GM19099 (cell line): Measurements from ENCODE around the gene PALM2AKAP2.

Experiments
- POLR2A ChIP-seq: IDR thresholded peaks from 3 replicates; pipeline ENCODE4 v1.6.1; 2011; ENCODE audit warnings: low read depth; ENCODE audit not compliant: insufficient read length; ENCODE audit errors: extremely low read depth

The PALM2AKAP2 gene

DNA sequence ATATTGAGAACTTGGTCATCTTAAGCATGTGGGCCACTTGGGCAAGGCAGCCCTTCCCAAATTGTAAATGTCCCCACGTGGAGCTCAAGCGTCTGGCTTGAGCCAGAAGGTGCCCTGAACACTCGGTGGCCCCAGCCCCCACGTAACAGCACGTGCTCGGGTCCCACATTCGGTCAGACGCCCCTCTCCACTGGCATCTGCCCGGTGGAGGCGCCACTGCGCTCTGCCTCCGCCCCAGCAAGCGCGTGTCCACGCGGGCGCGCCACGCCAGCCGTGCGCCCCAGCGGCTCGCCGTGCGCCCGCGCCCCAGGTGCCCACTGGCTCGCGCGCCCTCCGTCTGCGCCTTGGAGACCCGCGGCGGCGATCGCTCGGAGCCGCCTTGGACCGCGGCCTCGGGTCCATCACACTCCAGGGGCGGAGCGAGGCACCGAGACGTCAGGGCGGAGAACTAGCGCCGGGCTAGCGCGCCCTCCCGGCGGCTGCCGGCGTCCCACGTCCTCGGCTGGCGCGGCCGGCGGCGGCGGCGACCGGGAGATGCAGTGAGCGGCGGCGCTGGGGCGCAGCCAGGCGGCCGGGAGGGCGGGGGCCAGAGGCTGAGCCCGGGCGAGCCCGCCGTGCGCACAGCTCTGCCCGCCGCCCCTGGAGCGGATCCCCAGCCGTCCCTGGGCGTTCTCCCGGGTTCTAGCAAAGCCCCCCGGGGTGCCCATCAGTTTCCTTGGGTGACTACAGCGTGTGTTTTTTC lies at the start of gene PALM2AKAP2:
Gene PALM2AKAP2 (plus strand): TSS at position 488 of the 742 bp plus-strand sequence. CDS start 291 bp downstream, outside the sequence.
- no peak for TF ChIP-seq POLR2A

DNA sequence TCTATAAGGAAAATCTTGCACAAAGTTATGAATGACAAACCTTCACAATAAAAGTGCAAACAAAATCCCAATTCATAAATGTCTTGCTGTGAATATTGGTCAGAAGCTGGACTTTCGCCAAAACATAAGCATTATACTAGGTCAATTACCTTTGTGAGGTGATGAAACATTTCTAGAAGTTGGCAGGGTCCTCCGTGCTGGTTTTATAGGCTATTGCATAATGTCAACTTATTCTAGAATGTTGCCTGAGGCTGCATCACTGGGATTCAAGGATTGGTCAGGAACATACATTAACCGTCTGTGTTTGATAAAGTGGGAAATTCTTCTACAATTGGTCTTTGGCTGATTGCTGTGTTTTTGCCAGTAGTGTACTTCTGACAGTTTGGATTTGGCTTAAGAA lies 49.8 kb upstream of the PALM2AKAP2 start:
- TF ChIP-seq POLR2A: no peak

DNA sequence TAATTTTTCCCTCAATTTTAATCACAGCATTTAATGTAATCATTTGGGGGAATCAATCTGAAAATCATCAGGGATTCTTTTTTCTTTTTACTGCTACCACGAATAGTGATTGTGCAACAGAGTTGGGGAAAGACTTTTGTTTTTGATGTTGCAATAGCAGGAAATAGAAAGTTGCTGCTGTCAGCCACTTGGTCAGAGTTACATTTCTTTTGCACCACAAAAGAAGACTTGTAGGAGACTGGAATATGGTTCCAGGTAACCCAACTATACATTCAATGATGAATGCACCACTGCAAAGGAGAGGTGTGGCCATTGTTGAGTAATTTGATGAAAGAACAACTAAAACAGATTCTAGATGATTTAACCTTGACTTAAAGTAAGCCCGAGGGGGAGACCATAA lies 46.3 kb upstream of the PALM2AKAP2 start:
- no peak for TF ChIP-seq POLR2A

DNA sequence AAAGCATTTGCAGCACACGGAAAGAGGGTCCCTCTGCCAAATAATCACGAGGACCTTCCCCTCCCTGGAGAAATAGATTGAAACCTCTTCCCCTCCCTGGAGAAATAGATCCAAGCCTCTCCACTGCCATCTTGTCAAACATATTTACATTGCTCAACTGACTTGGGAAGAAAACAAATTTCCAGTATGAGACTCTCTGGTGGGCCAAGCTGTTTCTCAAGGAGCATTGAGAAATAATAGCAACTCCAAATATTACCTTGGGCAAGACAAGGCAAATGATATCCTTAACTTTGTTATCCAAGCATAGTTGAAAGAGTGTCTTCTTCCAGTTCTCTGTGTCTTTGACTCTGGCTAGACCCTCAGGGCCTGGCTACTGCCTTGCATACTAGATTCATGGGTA lies 45.2 kb upstream of the PALM2AKAP2 start:
- no peak for TF ChIP-seq POLR2A

DNA sequence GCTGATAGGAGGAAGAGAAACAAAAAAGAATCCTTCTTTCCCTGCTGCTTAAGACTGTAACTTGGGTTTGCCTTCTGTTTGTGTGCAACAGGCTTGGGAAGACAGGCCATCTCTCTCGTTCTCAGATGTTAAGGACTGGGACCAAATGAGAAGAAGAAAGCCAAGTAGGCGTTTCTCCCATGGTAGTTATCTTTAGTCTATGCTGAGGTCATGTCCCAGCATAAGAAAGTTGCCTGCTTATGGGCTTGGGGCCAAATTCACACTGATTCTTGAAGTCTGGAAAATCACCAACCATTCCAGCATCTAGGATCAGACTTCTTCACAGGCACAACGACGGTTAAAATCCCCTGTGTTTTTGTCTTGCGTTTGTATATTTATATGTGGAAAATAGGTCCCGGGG lies 44.2 kb upstream of the PALM2AKAP2 start:
- TF ChIP-seq POLR2A: no peak

DNA sequence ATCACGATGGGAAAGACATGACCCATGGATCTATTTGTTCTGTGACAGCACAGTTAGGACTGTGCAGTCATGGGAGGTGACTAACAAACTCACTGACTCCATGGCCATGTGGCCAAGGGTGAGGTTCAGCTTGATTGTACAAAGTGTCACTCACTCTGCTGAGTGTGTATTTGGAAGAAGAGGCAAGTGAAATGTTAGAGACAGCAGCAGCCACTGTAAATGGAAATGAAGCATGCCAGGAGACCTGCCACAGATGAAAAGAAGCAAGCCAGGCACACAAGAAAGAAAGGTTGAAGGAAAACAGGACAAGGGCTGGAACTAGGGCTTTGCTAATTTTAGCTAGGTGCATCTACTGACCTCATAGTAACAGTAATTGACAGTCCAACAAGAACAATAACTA lies 42.7 kb upstream of the PALM2AKAP2 start:
- no peak for TF ChIP-seq POLR2A

DNA sequence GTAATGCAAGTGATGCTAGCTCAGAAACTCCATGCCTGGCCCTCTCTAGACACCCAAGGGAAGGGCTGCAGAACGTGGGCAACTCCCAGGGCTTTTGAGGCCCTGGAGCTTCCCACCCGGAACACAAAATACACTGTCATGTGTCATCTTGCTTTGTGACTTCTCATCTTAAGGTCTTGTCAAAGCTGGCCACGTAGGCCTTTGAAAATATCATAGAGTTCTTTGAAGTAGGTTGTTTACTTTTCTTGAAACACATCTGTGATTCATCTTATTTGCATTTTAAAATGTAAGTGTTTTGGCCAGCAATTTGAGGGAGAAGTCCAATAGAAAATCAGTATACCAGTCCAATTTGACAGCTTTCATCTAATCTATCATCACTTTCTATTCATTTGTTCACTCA lies 40.2 kb upstream of the PALM2AKAP2 start:
- TF ChIP-seq POLR2A: no peak

DNA sequence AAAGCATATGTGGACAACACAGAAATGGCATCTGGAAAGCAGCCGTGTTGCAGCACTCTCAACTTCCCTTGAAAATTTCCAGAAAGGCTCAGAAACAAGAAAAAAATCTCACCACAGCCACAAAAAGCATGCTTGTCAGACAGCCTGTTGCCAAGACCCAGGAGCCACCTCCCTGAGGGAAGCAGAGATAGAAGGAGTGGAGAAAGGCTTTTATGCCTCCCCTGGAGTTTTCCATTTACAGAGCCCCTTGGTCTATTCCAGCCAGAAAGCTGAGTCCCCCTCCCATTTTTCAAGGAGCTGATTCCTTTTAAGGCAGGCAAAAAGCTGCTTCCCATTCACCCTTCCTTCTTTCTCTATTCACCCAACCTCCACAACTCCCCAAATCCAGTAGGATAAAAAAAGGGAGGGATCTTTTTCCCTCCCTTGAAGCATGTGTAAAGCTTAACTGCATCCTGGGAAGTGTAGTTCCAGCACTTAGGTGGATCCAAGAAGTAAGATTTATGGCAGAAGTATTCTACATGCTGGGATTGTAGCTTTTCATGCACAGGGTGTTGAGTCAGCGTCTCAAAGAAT lies 37.1 kb upstream of the PALM2AKAP2 start:
- TF ChIP-seq POLR2A: no peak

DNA sequence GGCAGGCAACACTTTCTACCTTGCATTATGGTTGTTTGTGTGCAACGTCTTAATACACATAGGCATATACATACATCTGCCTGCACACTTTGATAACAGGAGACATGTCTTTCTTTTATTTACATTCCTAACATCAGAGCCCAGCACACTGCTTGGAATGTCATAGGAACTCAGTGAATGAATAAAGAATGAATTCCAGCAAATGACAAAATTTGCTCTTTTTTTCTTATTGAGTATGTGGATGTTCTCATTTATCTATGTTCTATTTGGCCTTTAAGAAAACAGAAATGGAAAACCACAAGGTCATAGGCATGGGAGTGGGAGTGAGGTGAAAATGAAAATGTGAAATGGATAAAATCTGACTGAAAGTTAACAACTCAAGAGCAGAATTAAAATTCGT lies 36.3 kb upstream of the PALM2AKAP2 start:
- TF ChIP-seq POLR2A: no peak

DNA sequence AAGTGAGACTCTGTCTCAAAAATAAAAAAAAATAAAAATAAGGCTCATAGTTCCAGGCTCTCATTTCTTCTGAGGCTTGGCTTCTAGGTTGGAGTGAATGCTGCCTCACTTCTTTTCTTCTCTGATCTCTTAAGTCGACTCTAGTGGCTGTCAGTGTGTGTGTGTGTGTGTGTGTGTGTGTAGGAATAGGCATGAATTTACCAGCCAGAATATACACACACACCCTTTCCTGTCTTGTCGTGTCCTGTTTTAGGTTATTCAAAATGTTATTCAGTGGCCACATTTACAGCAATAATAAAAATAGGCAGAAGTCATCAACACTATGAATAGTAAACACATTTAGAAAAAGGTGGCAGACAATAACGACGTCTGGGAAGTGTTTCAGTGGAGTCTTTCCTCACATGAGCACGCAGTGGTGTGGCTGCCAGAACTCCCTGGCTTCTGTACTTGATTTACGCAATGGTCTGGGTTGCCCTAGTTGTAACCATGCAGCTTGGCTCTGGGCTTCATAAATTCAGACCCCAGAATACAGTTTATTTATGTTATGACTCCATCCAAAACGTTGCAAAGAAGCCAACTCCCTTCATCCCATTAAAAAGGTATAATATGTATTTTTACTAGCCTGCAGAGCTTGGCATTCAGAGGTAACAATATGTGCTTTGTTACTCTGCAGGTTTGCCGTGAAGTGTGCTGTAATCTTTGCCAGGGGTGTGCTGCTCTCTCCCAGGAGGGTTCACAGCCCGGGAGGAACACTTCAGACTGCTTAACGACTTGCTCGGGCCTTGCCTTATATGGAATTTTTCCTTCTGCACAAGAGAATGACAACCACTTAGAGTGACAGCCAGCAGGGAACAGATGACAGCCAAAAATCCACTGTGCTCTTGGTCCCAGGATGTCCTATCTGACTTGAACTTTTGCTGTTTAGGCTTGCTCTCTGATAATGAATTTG lies 34.4 kb upstream of the PALM2AKAP2 start:
- no peak for TF ChIP-seq POLR2A

DNA sequence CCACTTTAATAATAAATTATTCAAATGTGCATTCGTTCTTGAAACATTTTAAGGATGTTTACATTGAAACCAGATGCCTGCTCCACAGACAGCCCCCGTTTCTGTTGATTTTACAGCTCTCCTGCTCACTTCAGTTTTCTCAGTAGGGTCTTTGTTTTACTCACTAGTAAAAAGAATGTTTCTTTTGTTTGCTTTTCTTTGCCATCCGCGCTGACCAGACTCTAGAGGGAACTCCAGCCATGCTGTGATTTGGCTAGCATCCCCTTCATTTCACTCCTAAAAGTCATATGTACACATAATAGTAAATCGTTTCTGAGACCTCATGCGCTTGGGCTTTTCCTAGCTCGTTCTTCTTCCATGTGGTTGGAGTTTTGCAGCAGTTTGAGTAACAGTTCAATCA lies 28.7 kb upstream of the PALM2AKAP2 start:
- no peak for TF ChIP-seq POLR2A

DNA sequence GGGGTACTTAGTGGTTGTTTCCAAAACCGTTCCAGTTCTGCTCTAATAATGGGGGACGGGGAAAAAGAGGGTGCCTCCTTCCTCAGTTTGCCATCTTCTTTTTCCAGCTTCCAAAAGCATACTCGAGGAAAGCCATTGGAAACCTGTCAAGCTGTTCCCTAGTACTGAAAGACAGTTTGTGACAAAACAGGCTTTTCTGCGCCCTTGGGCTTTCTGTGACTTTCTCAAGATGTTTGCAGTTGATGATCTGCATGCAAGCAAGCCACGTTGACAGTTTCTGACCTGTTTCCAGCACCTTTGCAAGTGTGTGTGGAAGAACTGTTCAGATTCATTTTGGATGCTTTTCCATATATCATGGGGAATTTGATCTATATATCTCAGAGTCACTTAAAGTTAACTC lies 26.7 kb upstream of the PALM2AKAP2 start:
- TF ChIP-seq POLR2A: no peak

DNA sequence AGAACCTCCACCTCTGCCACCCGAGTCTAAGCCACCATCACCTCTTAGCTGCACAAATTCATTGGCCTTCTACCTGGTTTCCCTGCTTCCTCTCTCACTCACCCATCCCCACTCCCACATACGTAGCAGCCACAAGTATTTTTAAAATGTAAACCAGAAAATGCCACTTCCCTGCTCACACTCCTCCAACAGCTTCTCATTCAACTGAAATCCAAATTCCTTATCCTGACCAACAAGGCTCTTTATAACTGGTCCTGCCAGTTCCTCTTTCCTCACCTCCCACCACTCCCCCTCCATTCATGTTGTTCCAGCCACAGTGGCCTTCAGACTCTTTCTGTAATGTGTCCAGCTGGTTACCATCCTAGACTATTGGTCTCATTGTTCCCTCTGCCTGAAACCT lies 25.0 kb upstream of the PALM2AKAP2 start:
- no peak for TF ChIP-seq POLR2A

DNA sequence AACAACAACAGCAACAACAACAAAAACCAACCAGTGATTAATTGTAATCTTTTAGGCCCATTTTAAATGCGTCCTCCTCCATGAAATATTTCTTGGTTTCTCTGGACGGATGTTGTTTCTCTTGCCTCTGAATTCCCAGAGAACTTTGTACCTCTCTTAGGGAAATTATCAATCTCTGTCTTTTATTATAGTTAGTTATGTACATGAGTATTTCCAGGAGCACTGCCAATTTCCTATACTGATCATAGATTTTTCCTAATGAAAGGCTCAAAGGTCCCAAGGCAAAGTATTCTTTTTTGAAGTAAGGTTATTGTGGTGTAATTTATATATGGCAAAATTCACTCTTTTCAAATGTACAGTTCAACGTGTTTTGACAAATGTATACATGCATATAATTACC lies 20.4 kb upstream of the PALM2AKAP2 start:
- TF ChIP-seq POLR2A: no peak

DNA sequence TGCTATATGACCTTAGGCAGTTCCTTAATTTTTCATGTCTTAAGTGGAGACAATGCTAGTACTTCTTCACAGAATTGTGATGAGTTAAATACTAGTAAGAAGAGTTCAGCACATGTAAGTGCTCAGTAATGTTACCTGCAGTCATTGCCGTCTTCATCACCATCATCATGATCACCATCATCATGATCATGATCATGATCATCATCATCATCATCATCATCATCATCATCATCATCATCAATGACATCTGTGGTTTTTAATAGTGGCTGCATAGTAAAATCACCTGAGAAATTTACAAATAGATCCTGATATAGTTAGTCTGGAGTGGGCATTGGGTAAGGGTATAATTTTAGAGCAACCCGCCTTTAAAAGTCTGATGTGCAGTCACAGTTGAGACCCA lies 14.7 kb upstream of the PALM2AKAP2 start:
- TF ChIP-seq POLR2A: no peak
